Skeletal muscle tissue (tissue), 4 donors: Measurements from ENCODE around the gene CNTNAP2. TPM values are rescaled to one million over a fixed set of nuclear protein-coding genes. Genes with fewer than 3 reads are reported as not detected.

Experiments used
- H3K27ac ChIP-seq: one replicate; pipeline ENCODE4 v1.7.0; 2013; ENCODE audit warnings: mild to moderate bottlenecking, low read depth, low read length, inconsistent platforms
- H3K27me3 ChIP-seq, 3 donors: one replicate each; pipeline ENCODE4 v1.7.0; 2013; ENCODE audit warnings: low read length in 3 of 3; ENCODE audit not compliant: control insufficient read depth in 3 of 3, insufficient read depth in 3 of 3
- H3K36me3 ChIP-seq, 3 donors: one replicate each; pipeline ENCODE4 v1.7.0; 2013; ENCODE audit warnings: low read length in 3 of 3; ENCODE audit not compliant: control insufficient read depth in 3 of 3, insufficient read depth in 3 of 3
- H3K4me1 ChIP-seq, 3 donors: one replicate each; pipeline ENCODE4 v1.7.0; 2013; ENCODE audit warnings: low read length in 3 of 3, mild to moderate bottlenecking in 3 of 3; ENCODE audit not compliant: control insufficient read depth in 3 of 3, insufficient read depth in 3 of 3
- H3K4me3 ChIP-seq, 3 donors: one replicate each; pipeline ENCODE4 v1.7.0; 2013; ENCODE audit warnings: low read length in 3 of 3
- H3K9ac ChIP-seq, 3 donors: one replicate each; pipeline ENCODE4 v1.7.0; 2013; ENCODE audit warnings: low read length in 3 of 3, mild to moderate bottlenecking in 3 of 3, moderate library complexity in 2 of 3, low read depth in 1 of 3
- H3K9me3 ChIP-seq, 3 donors: one replicate each; pipeline ENCODE4 v1.7.0; 2013; ENCODE audit warnings: low read length in 3 of 3; ENCODE audit not compliant: control insufficient read depth in 3 of 3
- total RNA-seq: library from RNA; depleted of rRNA; stranded (reverse); fragments of >200 nt; gene quantifications from one replicate; pipeline ENCODE4 v1.2.3, GENCODE V29; 2014
- donor health status: Osteomylitis.

The CNTNAP2 gene
- total RNA-seq, 1 donor from 2014 or later = 14.1 TPM

DNA sequence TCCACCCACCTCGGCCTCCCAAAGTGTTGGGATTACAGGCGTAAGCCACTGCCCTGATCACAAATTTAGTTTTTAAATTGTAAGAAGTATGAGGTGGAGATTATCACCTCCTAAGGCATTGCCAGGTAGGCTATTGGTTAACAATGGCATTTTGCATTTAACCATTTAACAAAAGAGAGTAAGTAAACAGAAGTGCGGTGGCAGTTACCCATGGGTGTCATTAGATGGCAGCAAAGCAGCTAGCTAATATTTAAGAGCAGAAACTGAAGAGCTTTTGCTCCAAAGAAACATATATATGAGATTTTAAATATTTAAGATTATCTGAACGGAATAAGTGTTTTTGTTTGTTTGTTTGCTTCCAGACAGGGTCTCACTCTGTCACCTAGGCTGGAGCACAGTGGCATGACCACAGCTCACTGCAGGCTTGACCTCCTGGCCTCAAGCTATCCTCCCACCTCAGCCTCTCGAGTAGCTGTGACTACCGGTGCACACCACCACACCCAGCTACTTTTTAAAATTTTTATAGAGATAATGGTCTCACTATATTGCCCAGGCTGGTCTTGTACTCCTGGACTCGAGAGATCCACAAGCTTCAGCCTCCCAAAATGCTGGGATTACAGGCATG is 2148.4 kb downstream of the CNTNAP2 start:
- Histone ChIP-seq H3K4me3 (no peak overlapping the region), H3K27me3 (no peaks in the 10 kb centered on the region), H3K9me3 (no peaks in the 10 kb centered on the region), H3K27ac (no peak overlapping the region), H3K9ac (no peak overlapping the region), H3K4me1 (peaks cover 0 to 4% (median 0%) of the 10 kb centered on the region in 3 donors), H3K36me3 (no peaks in the 10 kb centered on the region)

- no peaks in the 10 kb centered on the region for H3K9me3 ChIP-seq
- H3K4me1 ChIP-seq = peaks cover 0 to 4% (median 0%) of the 10 kb centered on the region in 3 donors
- no peak overlapping the region for H3K4me3 ChIP-seq
- H3K27ac ChIP-seq = no peak overlapping the region
- H3K9ac ChIP-seq = no peak overlapping the region
- peaks cover 0 to 4% (median 0%) of the 10 kb centered on the region in 3 donors for H3K27me3 ChIP-seq
- H3K36me3 ChIP-seq = no peaks in the 10 kb centered on the region
Observed at GRCh38 chr7:148265896-148266295, 2149.3 kb downstream of the CNTNAP2 start.

GRCh38 chr7:148266795-148267194 is 2150.2 kb downstream of the CNTNAP2 start:
- Histone ChIP-seq H3K4me3 (no peak overlapping the region), H3K9me3 (no peaks in the 10 kb centered on the region)

GRCh38 chr7:148270576-148270975 is 2154.0 kb downstream of the CNTNAP2 start:
- H3K9ac ChIP-seq = no peak overlapping the region
- no peak overlapping the region for H3K4me3 ChIP-seq
- H3K27me3 ChIP-seq = peaks cover 0 to 4% (median 0%) of the 10 kb centered on the region in 3 donors
- H3K36me3 ChIP-seq = no peaks in the 10 kb centered on the region
- no peak overlapping the region for H3K27ac ChIP-seq
- no peaks in the 10 kb centered on the region for H3K4me1 ChIP-seq
- no peaks in the 10 kb centered on the region for H3K9me3 ChIP-seq

More at GRCh38 chr7:148266795-148267194, 2150.2 kb downstream of the CNTNAP2 start:
- H3K36me3 ChIP-seq = no peaks in the 10 kb centered on the region
- no peak overlapping the region for H3K9ac ChIP-seq
- no peak overlapping the region for H3K27ac ChIP-seq
- peaks cover 0 to 4% (median 0%) of the 10 kb centered on the region in 3 donors for H3K4me1 ChIP-seq
- peaks cover 0 to 4% (median 0%) of the 10 kb centered on the region in 3 donors for H3K27me3 ChIP-seq

DNA sequence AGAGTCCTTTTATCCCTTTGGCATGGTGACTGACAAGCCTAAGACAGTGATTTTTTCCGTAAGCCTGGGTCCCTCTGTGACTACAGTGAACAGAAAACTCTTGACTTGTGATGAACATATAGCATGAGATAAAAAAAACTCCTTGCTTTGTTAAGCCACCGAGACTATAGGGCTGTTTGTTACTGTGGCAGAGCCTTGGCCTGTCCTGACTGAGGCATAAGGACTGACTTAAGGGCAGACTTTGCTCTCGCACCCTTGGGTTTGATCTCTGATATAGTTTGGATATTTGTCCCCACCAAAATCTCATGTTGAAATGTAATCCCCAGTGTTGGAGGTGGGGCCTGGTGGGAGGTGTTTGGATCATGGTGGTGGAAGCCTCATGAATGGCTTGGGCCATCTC is 2157.5 kb downstream of the CNTNAP2 start:
- H3K27me3 ChIP-seq = peaks cover 0 to 4% (median 0%) of the 10 kb centered on the region in 3 donors
- no peaks in the 10 kb centered on the region for H3K36me3 ChIP-seq
- H3K9ac ChIP-seq = no peak overlapping the region
- no peak overlapping the region for H3K27ac ChIP-seq
- H3K9me3 ChIP-seq = no peaks in the 10 kb centered on the region
- H3K4me3 ChIP-seq = no peak overlapping the region
- H3K4me1 ChIP-seq = peaks cover 0 to 4% (median 0%) of the 10 kb centered on the region in 3 donors

GRCh38 chr7:148275359-148275890 is 2158.8 kb downstream of the CNTNAP2 start:
- H3K4me3 ChIP-seq = no peak overlapping the region
- H3K9me3 ChIP-seq = no peaks in the 10 kb centered on the region
- H3K27me3 ChIP-seq = peaks cover 0 to 4% (median 0%) of the 10 kb centered on the region in 3 donors
- no peak overlapping the region for H3K27ac ChIP-seq
- H3K4me1 ChIP-seq = peaks cover 0 to 4% (median 0%) of the 10 kb centered on the region in 3 donors
- no peaks in the 10 kb centered on the region for H3K36me3 ChIP-seq
- H3K9ac ChIP-seq = no peak overlapping the region

- no peaks in the 10 kb centered on the region for H3K27me3 ChIP-seq
- H3K4me1 ChIP-seq = peaks cover 0 to 4% (median 0%) of the 10 kb centered on the region in 3 donors
- H3K36me3 ChIP-seq = no peaks in the 10 kb centered on the region
- no peaks in the 10 kb centered on the region for H3K9me3 ChIP-seq
- no peak overlapping the region for H3K9ac ChIP-seq
- H3K27ac ChIP-seq = no peak overlapping the region
- H3K4me3 ChIP-seq = no peak overlapping the region
Observed at GRCh38 chr7:148276314-148277041, 2159.9 kb downstream of the CNTNAP2 start.

GRCh38 chr7:148277042-148277660 is 2160.6 kb downstream of the CNTNAP2 start:
- Histone ChIP-seq H3K4me3 (no peak overlapping the region), H3K9me3 (no peaks in the 10 kb centered on the region), H3K4me1 (peaks cover 0 to 4% (median 0%) of the 10 kb centered on the region in 3 donors), H3K27ac (no peak overlapping the region), H3K9ac (no peak overlapping the region), H3K36me3 (no peaks in the 10 kb centered on the region), H3K27me3 (no peaks in the 10 kb centered on the region)

- Histone ChIP-seq H3K27ac (no peak overlapping the region), H3K4me1 (no peaks in the 10 kb centered on the region), H3K9me3 (no peaks in the 10 kb centered on the region), H3K9ac (no peak overlapping the region), H3K36me3 (no peaks in the 10 kb centered on the region), H3K27me3 (no peaks in the 10 kb centered on the region), H3K4me3 (no peak overlapping the region)
Observed at GRCh38 chr7:148286150-148286549, 2169.5 kb downstream of the CNTNAP2 start.

GRCh38 chr7:148287538-148287937 is 2170.9 kb downstream of the CNTNAP2 start:
- Histone ChIP-seq H3K9ac (no peak overlapping the region), H3K4me3 (no peak overlapping the region), H3K9me3 (no peaks in the 10 kb centered on the region), H3K27ac (no peak overlapping the region), H3K27me3 (no peaks in the 10 kb centered on the region), H3K36me3 (no peaks in the 10 kb centered on the region), H3K4me1 (no peaks in the 10 kb centered on the region)
